ENCODE results near the gene RUNX3.

The RUNX3 gene

DNA sequence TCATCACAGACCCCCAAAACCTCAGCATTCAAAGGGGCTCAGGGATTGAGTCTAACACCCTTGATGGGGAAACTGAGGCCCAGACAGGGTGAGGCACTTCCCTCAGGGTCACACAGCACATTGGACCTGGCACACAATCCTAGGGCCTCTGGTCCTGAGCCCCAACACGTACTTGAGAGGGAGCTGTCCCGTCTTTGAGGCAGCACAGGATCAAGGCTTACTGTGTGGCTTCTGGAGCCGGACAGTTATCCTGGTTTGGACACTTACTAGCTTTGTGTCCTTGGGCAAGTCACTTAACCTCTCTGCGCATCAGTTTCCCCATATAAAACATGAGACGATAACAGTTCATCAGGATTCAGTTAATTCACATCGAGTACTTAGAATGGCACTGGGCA is 26.5 kb downstream of the RUNX3 start:
- H3K4me1 Mint-ChIP-seq: no peaks in the 10 kb centered on the region
- H3K27ac Mint-ChIP-seq: no peak overlapping the region
- H3K4me3 Mint-ChIP-seq: no peak overlapping the region
- peaks cover 7% of the 10 kb centered on the region for H3K36me3 Mint-ChIP-seq (ENCODE audit: low read depth)
- H3K9me3 Mint-ChIP-seq: peaks cover 8% of the 10 kb centered on the region
- TF ChIP-seq, protein P1, sequence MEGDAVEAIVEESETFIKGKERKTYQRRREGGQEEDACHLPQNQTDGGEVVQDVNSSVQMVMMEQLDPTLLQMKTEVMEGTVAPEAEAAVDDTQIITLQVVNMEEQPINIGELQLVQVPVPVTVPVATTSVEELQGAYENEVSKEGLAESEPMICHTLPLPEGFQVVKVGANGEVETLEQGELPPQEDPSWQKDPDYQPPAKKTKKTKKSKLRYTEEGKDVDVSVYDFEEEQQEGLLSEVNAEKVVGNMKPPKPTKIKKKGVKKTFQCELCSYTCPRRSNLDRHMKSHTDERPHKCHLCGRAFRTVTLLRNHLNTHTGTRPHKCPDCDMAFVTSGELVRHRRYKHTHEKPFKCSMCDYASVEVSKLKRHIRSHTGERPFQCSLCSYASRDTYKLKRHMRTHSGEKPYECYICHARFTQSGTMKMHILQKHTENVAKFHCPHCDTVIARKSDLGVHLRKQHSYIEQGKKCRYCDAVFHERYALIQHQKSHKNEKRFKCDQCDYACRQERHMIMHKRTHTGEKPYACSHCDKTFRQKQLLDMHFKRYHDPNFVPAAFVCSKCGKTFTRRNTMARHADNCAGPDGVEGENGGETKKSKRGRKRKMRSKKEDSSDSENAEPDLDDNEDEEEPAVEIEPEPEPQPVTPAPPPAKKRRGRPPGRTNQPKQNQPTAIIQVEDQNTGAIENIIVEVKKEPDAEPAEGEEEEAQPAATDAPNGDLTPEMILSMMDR (IDR thresholded peaks at IDR 0.05; ENCODE audit: unreplicated experiment in 3 of 3): no peak
- H3K27me3 Mint-ChIP-seq (ENCODE audit: low read depth): peaks cover 35% of the 10 kb centered on the region

DNA sequence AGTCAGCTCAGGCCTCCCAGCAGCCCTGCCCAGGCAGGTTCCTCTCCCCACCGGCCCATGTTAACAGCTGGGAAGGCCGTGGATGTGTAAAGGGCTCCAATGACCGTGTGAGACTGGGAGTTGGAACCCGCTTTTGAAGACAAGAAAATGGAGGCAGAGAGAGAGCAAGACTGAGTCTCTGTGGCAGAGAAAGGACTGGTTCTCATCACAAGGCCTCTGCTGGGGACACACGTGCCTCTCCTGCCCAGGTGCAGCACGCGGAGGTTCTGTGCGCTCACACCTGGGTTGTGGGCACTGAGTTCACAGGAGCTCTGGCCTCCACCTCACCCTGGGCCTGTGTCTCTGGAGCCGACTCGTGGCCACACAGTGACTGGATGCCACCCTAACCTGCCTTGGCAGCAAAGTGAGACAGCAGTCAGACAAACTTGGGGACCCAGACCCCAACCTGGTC is 27.0 kb downstream of the RUNX3 start:
- Mint-ChIP-seq H3K9me3 (peaks cover 6% of the 10 kb centered on the region), H3K27me3 (ENCODE audit: low read depth) (peaks cover 34% of the 10 kb centered on the region), H3K36me3 (ENCODE audit: low read depth) (peaks cover 6% of the 10 kb centered on the region), H3K27ac (no peak overlapping the region), H3K4me3 (no peak overlapping the region), H3K4me1 (no peaks in the 10 kb centered on the region)
- TF ChIP-seq, protein P1 (IDR thresholded peaks at IDR 0.05; ENCODE audit: unreplicated experiment in 3 of 3): no peak

DNA sequence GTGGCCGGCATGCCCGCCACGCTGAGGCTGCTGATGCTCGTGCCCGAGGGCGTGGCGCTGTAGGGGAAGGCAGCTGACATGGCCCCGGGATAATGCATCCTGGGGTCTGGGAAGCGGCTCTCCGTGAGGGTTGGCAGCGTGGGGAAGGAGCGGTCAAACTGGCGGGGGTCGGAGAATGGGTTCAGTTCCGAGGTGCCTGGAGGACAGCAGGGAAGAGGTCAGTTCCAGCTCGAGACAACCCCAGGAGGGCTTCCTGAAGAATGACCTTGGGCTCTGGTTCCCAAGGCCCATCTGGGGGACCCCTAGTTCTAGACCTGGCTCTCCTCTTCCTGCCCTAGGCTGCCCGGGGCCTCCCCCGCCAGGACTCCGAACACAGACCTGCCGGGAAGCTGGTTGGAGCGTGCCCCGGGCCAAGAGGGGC is 27.6 kb downstream of the RUNX3 start:
- no peak overlapping the region for H3K4me3 Mint-ChIP-seq
- no peaks in the 10 kb centered on the region for H3K4me1 Mint-ChIP-seq
- peaks cover under 1% of the 10 kb centered on the region for H3K9me3 Mint-ChIP-seq
- H3K27me3 Mint-ChIP-seq (ENCODE audit: low read depth): peaks cover 29% of the 10 kb centered on the region
- H3K36me3 Mint-ChIP-seq (ENCODE audit: low read depth): peaks cover under 1% of the 10 kb centered on the region
- H3K27ac Mint-ChIP-seq: no peak overlapping the region
- TF ChIP-seq, protein P1 (IDR thresholded peaks at IDR 0.05; ENCODE audit: unreplicated experiment in 3 of 3): no peak

DNA sequence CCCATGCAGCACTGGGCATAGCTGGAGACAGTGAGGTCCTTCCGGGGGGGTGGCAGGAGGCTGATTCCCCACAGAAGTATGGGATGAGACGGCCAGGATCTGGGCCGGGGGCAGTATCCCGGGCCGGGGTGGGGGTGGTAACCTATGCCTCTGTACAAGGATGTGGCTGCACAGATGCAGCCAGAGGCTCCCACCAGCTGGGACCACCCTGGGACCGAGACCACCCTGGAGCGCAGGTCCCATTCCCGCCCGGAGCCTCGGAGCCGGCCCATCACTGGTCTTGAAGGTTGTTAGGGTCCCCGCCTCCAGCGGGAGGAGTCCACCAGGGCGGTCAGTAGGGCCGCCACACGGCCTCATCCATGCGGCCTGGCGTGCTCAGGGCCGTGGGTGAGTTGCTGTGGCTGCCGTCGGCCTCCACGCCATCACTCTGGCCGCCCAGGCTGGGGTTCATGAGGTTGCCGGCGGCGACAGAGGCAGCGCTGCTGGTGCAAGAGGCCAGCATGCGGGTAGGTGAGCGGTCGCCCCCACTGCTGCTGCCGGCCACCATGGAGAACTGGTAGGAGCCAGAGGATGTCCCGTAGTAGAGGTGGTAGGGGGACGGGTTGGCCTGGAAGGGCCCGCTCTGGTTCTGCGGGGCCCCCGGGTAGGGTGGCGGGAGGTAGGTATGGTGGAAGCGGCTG is 28.1 kb downstream of the RUNX3 start:
- Mint-ChIP-seq H3K4me1 (no peaks in the 10 kb centered on the region), H3K4me3 (no peak overlapping the region), H3K9me3 (no peaks in the 10 kb centered on the region), H3K27me3 (ENCODE audit: low read depth) (peaks cover 32% of the 10 kb centered on the region), H3K36me3 (ENCODE audit: low read depth) (no peaks in the 10 kb centered on the region), H3K27ac (no peak overlapping the region)
- TF ChIP-seq, protein P1 (IDR thresholded peaks at IDR 0.05; ENCODE audit: unreplicated experiment in 3 of 3): no peak

DNA sequence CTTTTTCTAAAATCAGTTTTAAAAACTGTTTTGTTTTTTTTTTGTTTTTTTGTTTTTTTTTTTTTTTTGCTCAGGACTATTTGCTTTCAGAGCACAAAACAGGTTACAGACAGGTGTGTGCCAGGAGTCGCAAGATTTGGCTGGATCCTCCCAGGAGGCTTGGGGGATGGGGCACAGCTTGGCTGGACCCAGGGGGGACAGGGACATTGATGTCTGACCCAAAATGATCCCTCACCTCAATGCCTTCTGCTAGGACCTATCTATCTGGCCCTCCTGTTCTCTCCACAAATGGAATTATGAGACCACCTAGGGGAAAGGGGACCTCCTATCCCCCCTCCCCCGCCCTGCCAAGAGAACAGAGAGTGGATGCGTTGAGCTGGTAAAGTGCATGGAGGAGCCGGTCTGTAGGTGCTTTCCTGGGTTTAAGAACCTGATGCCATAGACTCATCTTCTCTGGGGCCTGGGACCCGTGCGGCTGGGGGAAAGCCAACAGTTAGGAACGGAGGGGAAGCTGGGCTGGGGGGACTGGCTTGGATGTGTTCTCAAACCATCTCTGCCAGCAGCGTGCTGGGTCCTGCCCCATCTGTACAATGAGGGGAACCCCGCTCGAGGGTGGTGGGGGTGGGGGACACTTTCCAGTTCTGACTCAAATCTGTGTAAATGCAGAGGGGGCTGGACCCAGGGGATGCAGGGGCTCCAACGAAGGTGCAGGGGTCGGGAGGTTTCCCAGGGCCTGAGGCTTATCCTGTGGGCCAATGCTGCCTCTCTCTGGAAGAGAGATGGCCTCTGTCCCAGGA is 28.9 kb downstream of the RUNX3 start:
- Mint-ChIP-seq H3K4me1 (no peaks in the 10 kb centered on the region), H3K27me3 (ENCODE audit: low read depth) (peaks cover 37% of the 10 kb centered on the region), H3K9me3 (no peaks in the 10 kb centered on the region), H3K4me3 (no peak overlapping the region), H3K27ac (no peak overlapping the region), H3K36me3 (ENCODE audit: low read depth) (no peaks in the 10 kb centered on the region)
- TF ChIP-seq, protein P1 (IDR thresholded peaks at IDR 0.05; ENCODE audit: unreplicated experiment in 3 of 3): no peak
